Stimulated activated CD4-positive, alpha-beta T cell treated with anti-CD3 and anti-CD28 coated beads, Interleukin-12 subunit alpha, Interleukin-12 subunit beta, amount 100 ng/mL, for 48 hours (primary cell): Measurements from ENCODE around the gene ZNF32.

Source experiments
- DNase-seq, 3 donors: peaks; one replicate each; pipeline ENCODE4 v3.0.0-alpha.2; 2020; ENCODE audit warnings: low read depth in 2 of 3, low spot score in 1 of 3

ZNF32 gene, protein sequence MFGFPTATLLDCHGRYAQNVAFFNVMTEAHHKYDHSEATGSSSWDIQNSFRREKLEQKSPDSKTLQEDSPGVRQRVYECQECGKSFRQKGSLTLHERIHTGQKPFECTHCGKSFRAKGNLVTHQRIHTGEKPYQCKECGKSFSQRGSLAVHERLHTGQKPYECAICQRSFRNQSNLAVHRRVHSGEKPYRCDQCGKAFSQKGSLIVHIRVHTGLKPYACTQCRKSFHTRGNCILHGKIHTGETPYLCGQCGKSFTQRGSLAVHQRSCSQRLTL

DNA sequence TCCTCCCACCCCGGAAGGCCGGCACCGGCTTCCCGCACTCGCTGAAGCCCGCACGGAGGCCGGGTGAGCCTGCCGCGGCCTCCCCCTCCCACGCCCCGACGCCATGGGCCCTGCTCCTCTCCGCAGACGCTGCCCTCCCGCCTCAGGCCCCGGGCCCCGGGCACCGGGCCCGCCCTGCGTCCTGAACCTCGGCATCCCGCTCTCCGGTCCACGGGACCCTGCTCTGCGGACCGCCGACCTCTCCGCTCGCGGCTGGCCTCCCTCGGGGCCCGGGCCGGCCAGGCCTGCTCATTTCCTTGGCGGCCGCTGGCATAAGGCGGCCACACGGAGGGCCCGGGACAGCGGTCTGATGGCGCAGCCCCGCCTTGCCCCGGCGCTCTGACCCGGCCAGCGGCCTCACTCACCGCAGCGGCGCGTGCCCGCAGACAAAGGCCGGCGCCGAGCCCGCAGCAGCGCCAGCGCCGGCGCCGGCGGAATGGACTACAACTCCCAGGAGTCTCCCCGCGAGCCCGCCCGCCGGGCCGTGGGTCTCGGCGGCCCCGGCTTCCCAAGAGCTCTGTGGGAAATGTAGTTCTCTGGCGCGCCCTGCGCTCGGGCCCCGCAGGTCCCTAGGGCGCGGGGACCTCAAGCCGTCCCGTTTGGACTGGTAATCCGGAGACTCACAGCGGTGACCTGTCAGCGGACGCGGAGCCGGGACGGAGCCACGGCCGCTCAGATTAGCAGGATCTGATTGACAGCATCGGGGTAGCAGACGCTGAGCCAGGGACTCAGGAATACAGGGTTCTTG is at the start of gene ZNF32:
Gene ZNF32, minus strand, starts transcription at position 484 of the 787 bp plus-strand sequence. CDS start 2,748 bp downstream, outside the sequence.
- peak; percentile 57 to 77 (median 62) for DNase-seq

DNA sequence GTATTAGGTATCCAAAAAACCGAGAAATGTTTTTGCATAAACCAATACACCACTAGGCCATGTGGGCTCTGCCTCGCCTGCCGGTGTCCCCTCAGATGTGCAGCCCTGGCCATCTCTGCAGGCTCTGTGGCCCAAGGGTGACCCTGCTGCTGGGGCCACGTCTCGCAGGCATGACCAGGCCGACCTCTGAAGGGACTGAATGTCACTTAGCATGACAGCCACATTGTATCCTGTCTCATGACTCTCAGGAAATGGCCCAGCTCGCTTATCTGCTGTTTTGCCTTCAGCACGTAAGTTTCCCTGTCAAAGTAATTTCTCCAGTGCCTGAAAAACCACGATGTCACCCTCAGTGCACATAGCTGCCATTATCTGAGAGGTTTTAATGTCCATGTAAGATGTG is 49.5 kb upstream of the ZNF32 start:
- DNase-seq, result no peak

DNA sequence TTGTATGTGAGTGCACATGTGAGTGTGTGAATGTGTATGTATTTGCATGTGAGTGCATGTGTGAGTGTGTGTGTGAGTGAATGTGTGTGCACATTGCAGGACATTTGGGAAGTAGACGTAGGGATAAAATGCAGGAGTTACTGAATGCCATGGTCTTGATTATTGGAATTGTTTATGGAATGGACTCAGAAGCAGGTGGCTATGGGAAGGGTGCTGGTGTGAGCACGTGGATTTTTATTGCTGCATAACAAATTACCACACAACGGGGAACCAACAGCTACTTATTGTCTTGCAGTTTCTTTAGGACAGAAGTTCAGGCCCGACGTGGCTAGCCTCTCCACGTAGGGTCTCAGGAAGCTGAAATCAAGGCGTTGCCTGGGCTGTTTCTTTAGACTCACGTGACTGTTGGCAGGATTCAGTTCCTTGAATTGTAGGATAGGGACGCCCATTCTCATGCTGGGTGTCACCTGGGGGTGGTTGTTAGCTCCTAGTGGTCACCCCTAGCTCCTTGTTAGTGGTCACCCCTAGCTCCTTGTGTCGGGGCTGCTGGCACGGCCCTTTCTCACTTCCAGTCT is 48.3 kb upstream of the ZNF32 start:
- no peak for DNase-seq

DNA sequence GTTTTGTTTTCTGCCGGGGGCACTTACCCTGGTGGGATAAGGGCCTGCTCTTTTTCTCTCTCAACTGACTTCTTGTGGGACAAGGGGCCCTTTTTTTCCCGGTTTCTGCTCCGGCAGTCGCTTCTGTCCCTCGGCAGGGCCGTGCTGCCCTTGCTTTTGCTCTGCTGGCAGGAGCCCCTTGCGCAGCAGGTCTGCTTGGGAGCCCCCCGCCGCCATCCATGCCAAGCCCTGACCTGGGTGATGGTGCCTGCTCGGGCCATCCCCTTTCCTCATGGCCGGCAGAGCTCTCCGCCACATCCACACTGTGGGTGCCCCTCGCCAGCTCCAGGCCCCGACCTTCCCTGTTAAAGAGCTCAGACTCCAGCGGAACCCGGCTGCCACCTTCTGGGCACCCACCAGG is 47.0 kb upstream of the ZNF32 start:
- no peak for DNase-seq

DNA sequence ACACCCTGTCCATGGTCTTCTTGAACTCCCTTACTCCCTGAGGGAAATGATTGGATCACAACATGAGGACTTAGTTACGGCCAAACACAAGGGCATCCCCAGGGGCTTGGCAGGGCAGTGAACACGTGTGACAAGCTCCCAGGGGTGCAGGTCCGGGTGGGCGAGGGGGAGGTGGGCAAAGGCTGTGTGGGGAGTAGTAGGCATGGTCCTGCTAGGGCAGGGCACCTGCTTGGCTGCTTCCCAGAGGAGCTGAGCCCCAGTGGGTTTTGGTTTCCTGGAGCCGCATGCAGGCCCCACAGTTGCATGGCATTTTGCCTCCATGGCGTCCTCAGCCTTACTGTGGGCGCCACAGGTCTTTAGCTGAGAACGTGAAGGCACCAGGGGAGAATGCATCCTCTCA is 46.6 kb upstream of the ZNF32 start:
- DNase-seq, result no peak

DNA sequence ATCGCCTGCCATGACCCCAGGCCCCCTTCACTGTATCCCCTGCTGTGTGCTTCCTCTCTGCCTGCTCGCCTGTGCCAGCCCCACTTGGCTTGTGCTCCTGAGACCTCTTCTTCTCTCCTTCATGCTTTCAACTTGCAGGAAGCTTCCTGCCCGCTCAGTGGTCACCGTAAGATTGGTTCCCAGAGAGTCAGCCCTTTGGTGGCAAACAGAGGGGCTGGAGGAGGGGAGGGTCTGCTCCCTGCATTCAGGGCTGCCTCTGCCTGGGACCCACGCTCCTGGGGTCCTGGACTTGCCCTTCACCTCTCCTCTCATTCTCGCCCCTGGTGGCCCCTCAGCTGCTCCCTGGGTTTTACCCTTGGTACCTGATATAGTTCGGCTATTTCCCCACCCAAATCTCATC is 45.8 kb upstream of the ZNF32 start:
- no peak for DNase-seq

DNA sequence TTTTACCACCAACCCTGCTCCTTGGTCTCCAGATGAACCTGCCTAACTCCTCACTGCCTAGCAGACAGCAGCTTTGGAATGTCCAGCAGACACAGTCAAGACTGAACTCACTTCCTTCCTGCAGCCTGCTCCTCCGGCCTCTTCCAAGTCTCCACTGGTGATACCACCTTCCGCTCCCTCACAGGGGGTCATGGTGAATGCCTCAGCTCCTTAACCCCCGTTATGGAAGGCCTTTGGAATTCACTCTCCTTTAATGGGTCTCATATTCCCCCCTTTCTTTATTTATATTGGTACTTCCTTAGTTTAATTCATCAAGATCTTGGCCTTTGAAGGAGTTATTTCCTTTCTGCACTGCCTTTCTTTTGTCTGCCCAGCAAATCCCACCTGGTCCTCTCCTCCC is 44.9 kb upstream of the ZNF32 start:
- DNase-seq, result no peak

DNA sequence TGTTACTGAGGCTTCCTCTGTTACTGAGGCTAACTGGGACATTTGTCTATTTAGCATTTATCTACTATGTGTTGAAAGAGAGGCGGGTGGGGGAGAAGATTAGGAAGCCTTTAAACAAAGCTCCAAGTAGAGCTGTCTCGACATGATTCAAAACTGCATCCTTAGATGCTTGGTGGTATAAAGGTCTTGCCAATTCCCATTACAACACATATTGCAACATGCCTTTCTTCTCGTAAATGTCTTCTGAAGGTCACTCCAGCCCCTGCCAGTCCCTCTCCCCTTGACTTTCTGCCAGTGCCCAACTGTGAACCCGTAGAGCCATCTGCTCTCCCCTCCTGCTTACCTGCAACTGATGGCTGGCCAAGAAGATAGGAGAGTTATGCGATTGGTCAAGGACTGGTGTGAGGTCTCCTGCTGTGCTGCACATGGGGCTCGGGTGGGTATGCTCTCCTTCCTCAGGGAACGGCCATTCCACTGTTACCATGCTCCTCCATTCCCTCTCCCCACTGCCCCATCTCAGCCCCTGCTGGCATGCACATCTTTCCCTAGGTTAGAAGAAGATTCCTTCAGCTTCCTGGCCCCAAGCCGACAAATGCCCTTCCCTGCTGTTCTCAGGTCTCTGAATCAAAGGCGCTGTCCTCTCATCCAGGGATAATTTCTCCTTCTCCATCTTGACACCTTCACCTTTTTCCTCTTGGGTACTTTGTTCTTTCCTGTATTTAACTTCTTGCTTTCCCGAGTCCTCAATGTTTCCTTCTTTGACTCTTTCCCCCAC is 43.6 kb upstream of the ZNF32 start:
- DNase-seq, result no peak

DNA sequence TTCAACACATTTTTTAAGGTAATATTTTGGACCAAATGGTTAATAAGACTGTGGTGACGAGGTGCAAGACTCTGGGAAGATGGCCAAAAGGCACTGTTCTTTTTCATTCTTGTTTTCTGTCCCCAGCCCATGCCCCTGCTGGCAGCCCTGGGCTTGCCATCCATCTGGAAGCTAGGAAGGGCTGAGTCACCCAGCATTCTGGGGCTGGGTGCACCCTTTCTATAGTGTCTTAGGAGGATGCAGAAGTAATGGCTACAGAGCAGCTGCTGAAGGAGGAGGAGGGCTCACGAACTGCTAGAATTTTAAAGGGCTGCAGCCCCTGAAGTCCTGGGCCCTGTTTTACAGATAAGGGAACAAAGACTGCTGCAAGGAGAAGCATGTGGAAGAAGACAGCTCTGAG is 42.8 kb upstream of the ZNF32 start:
- DNase-seq, result no peak

DNA sequence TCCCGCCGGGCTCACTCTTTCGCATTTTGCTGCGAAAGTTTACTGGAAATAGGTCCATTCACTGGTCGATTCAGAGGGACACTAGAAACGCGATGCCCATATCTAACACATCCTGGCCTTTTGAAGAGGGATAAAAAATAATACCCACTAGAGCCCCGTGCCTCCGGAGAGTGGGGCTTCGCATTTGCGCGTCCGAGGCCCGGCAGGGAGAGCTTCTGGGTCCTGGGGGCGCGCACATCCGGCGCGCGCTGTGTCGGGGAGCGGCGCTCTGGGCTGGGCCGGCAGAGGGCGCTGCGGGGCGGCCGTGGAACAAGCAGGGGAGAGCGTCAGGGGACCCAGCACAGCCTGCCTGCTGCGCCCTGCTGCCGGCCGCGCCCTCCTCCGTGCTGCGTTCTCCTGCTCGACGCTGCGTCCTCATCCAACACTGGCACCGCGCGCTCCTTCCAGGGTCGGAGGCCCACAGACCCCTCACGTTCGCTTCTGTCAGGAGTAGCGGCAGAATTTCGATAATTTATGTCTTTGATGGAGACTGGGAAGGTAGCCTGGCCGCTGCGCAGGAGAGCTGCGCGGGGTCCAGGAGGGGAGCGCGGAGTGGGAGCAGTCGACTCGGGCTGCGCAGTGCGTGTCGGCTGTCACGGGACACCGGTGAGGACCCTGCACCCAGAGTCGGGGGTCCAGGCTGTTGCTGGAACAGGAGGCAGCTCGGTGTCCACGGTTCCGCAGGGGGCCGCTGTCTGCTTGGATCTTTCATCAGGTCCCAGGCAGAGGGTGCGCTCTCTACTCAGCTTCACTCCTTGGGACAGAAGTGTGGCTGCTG is 41.5 kb upstream of the ZNF32 start:
- DNase-seq, result peak; percentile 74 to 80 (median 77)

DNA sequence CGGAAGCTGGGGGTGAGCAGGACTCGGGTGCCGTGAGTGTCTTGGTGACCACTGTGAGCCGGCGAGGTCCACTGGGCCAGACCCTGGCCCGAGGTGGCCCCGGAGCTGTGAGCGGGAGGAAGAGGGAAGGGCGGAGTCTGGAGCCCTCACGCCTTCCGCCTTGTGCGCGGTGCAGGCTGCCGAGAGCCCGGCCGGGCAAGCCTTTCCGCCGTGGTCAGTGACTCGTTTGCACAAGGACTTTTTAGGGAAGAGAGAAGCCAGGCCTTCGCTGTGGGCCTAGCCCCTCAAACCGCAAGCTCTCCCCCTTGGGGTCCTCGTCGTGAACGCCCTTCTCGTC is 40.9 kb upstream of the ZNF32 start:
- peak in 1 of 3 donors; percentile 9 for DNase-seq

DNA sequence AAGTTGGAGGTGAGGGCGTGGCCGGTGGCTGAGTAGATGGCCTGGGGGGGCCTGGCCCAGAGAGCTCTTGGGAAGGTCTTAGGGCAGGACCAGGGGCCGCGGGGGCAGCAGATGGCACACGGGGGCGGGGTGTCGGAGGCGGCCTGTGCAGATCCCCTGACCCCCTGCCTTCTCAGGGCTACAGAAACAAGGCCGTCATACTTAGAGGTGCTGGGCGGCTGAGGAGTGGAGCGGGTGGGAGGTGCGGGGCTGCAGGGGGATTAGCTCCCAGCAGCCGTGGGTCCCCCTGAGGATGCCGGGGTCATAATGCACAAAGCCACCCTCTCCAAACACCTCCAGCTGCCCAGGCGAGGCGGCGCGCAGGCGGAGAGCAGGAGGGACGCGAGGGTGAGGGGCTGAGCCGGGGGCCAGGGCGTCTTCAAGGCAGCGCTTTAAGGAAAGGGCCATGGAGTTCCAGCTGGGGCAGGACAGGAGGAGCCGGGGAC is 40.4 kb upstream of the ZNF32 start:
- DNase-seq, result no peak

DNA sequence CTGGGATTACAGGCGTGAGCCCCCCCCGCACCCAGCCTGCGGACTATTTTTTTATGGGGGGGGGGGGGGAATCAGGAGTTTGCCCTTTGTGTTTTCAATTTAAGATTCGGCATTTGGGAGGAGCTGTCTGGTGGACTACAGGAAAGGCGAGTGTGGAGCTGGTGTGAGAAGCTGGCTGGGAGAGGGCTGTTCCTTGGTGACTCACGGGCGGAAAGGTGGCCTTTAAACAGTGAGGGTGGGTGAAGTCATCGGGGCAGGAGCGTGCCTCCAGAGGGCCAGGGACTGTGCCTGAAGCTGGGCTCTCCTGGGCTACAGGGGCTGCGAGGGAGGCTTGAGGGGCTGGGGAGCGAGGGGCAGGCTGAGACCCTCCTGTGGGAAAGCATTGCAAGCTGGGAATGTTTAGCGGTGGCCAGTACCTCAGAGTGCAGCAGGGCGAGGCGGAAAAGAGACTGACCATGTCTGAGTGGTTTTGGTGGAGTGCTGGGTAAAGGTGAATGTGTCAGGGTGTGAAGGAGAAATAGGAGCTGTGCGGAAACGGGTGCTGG is 39.7 kb upstream of the ZNF32 start:
- no peak for DNase-seq

DNA sequence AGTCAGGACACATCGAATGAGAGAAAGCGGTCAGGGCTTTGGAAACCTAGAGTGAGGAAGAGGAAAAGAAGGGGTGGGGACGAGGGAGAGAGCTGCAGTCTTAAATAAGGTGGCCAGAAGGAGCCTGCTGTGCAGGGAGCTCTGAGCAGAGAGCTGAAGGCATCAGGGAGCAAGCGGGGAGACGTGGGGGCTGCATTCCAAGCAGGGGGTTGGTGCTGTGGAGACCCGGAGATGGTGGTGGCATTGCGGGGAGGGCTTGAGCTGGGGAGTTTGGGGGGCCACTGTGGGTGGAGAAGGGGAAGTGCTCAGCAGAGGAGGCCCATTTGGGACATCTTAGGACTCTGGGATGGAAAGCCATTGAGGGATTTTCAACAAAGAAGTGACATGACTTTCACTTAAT is 38.7 kb upstream of the ZNF32 start:
- DNase-seq, result no peak

DNA sequence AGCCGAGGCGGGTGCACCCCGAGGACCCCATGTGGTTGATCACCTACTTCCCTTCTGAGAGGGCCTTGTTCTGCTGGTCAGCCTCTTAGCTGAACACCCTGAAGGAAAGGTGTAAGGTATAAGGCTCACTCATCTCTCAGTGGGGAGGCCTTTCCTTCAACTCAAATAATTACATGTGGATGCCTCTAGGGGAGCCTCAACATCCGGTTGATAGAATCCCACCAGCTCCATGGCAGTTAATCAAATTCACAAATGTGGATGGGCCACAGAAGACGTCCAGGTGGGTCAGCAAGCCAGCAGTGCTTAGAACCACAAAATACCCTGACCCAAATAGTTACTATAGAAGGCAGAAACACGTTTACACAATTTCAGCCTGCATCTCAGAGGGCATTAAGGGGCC is 37.7 kb upstream of the ZNF32 start:
- DNase-seq, result no peak

DNA sequence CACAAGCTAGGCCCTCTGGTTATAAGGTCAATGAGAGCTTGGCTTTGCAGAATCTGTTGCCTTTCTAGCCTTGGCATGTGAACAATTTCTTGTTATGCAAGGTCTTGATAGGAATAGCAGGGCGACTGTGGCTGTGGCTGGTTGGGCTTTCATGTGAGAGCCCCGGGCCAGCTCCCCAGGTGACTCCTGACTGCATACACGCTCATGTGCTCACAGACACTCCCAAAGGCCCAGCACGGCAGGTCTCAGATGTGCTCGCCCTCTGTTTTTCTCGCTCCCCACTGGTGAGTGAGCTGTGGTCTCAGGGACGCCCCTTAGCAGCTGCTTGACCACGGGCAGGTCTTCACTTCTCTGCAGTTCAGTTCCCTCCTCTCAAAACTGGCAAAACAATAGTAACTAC is 37.1 kb upstream of the ZNF32 start:
- DNase-seq, result no peak

DNA sequence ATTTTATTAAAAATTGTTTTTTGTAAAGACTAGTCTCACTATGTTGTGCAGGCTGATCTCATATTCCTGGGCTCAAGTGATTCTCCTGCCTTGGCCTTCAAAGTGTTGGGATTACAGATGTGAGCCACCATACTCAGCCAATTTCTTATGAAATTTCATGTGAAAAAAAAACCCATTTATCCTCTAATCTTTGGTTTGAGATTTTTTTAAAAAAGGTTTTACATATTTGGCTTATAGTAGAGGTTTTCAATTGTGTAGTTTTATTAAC is 35.5 kb upstream of the ZNF32 start:
- no peak for DNase-seq

DNA sequence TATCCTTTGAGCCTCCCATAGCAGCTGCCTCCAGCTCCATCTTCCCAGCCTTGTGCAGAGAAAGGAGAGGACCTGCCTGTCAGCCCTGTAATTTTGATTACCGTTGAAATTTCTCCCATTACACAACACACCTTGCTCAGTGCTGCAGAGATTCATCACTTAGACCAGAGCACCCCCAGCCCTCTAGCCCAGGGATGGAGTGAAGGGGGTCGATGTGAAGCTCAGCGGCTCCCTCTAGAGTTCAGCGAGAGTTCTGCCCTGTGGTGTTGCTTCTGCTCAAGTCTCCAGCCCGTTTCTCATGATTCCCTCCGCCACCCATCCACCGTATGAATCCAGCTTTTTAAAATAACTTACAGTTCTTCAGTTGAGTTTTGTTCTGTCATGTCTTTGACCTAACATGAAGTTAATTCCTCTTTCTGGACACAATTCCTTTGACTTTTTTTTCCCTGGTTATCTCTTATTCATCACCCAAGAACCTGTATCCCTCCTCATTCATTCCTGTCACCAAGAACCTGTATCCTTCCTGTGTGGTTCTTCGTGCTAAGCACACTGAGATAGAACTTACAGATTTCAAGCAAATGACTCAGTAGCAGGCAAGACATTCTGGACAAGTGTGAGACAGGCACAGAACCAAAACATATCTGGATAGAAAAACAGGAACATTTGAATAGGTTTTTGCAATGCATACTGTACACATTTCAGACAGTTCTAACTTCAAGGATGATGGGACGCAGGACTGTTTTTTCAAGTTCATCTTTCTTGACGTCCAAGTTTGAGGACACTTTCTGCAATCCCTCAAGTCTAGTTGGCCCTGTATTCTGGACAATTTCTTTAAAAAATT is 35.0 kb upstream of the ZNF32 start:
- no peak for DNase-seq

DNA sequence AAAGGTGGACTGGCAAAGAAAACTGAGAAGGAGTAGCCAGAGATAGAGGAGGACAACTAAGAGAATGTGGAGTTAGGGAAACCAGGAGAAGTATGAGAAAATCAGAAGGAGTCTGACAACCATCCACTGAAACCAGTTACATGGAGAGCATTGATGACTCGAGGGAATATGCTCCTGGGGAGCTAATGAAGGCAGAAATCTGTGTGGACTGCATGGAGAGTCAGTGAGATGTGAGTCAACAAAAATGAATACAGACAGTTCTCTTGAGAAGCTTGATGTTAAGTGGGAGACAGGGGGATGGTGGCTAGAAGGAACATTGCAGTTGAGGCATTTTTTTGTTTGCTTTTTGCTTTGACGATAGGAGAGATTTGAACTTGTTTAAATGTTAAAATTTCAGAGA is 34.3 kb upstream of the ZNF32 start:
- DNase-seq, result no peak

DNA sequence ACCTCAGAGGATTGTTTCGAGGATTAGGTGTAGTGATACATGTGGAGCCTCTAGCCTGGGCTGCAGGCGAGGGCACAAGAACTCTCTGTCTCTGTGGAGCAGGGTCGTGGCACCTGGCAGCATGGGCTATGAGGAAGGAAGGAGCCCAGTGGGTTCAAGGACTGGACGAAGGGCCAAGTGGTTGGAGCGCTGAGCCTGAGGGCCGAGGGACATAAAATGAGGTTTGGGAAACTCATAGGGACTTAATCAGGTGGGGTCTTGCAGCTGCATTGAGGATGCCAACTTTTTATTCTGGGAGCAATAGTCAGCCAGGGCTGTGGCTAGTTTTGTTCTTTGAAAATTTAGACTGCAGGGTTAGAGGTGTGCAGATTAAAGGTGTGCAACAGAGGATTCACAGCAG is 33.0 kb upstream of the ZNF32 start:
- DNase-seq, result no peak
